GM18861 (cell line): Measurements from ENCODE around the gene CAPN8.
A peak's percentile ranks its signal among the peaks of the same experiment; 100 is the strongest.

ENCODE experiments used
- ATAC-seq: cut with Tn5 transposase; IDR thresholded peaks from one replicate; pipeline ENCODE4 v1.9.1; 2021; ENCODE audit not compliant: unreplicated experiment

Gene CAPN8

DNA sequence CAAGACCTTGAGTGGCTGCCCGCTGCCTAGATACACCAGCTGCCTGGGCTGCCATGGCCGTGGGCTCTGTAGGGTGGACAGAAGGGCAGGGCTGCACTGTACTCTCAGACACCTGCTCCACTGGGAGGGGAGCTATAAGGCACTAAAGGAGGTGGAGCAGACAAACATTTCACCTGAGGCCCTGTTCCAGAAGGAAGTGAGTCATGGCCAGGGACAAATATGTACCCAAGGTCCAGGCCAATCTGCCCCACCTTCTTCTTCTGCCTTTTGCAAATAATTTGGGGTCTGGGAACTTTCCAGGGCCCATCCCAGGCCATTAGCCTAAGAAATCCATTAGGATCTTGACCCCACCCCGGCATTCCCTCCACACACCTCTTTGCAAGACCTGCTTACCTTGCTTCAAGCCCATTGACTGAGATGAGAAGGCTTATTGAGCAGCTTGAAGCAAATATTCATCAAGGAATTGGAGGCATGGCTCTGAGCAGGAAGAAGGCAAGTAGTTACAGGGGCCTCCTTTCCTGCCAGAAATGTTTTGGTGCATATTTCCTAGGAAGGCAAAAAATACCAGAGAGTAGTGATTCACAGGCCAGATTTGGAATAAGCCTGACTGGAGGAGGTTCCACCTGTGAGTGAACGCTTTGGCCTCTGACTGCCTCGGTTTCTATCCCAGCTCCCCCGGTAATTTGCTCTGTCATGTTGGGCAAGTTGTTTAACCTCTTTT lies at the start of gene CAPN8:
Gene CAPN8 (minus strand): TSS at position 110 of the 721 bp plus-strand sequence. CDS start 55 bp downstream, at position 55.
- no peak for ATAC-seq

DNA sequence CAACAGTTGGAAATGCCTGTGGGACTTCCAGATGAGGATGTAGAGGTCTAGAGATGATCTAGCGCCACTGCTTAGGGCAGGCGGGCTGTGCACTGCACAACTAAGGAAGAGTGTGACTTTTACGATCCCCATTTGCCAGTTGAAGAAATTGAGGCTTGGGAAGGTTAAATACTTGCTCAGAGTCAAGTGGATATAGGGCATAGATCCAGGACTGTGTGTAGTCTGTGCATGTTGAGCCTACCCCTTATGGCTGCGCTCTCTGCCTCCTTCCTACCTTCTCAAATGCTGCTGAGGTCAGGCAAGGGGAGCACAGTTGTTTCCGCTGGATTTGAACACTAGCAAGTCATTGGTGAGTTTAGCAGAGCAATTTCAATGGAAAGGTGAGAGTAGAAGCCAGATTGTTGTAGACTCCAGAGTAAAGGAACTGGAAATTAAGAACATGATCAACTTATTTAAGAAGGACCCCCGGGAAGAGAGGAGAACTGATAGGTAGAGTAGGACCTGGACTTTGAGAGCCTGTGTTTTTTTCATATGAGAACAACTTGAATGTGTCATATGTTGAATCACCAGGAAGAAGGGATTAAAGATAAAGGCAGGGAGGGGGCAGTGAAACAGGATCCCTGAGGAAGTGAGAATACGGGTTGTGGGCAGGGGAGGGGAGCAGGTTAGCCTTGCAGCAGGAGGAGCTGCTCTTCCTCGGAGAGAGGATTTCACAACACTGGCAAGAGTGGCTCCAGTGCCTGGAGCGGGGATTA lies 49.5 kb upstream of the CAPN8 start:
- ATAC-seq: no peak

DNA sequence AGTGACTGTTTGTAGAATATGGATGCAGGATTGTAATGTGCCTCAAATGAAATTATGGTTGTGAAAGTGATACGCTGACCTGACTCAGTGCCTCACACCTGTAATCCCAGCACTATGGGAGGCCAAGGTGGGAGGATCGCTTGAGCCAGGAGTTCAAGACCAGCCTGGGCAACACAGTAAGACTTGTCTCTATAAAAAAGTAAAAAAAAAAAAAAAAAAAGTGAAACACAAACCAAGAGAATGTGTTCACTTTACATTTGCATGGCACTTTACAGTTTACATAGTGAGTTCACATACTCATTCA lies 48.9 kb upstream of the CAPN8 start:
- ATAC-seq: no peak

- ATAC-seq: no peak
Measured at GRCh38 chr1:223713546-223714420, 48.3 kb upstream of the CAPN8 start.

- ATAC-seq: peak; percentile 21
Measured at GRCh38 chr1:223712850-223713474, 47.5 kb upstream of the CAPN8 start.

- ATAC-seq: peak; percentile 53
Measured at GRCh38 chr1:223712194-223712849, 46.8 kb upstream of the CAPN8 start, which contains the start of gene CAPN2. CAPN2 (plus strand) TSS chr1:223712539; CDS start chr1:223712641, 102 bp downstream.

DNA sequence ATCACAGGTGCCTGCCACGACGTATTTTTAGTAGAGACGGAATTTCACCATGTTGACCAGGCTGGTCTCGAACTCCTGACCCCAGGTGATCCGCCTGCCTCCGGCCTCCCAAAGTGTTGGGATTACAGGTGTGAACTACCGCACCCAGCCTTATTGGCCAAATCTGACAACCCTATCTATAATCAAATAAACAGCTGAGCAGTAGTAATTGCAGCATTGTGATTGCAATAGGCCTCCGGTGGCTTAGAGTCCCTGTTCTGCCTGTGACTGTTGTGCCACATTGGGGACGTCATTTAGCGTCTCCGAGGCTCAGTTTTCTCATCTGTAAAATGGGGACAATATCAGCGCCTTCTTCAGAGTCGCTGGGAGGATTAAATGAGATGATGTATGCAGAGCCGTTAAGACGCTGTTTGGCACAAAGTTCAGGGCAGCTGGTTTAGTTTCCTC lies 46.3 kb upstream of the CAPN8 start:
- ATAC-seq: no peak

GRCh38 chr1:223711173-223711572 lies 45.7 kb upstream of the CAPN8 start:
- ATAC-seq: no peak

GRCh38 chr1:223710179-223711133 lies 45.0 kb upstream of the CAPN8 start:
- no peak for ATAC-seq

- no peak for ATAC-seq
Measured at GRCh38 chr1:223709598-223709997, 44.1 kb upstream of the CAPN8 start.

- no peak for ATAC-seq
Measured at GRCh38 chr1:223708651-223709268, 43.3 kb upstream of the CAPN8 start.

DNA sequence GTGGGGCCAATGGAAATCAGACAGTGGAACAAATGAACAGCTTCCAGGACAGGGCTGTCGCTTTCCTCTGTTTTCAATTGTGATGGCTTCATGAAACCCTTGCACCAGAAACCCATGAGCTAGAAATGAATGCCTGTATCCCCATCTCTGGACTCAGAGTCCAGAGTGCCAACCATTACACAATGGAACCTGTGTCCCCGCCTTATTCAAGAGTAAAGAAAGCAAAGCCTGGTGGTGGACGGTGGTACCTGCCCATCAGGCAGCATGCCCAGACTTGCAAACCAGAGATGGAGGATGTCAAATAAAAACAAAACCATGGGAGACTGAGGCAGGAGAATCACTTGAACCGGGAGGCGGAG lies 42.5 kb upstream of the CAPN8 start:
- ATAC-seq: no peak

DNA sequence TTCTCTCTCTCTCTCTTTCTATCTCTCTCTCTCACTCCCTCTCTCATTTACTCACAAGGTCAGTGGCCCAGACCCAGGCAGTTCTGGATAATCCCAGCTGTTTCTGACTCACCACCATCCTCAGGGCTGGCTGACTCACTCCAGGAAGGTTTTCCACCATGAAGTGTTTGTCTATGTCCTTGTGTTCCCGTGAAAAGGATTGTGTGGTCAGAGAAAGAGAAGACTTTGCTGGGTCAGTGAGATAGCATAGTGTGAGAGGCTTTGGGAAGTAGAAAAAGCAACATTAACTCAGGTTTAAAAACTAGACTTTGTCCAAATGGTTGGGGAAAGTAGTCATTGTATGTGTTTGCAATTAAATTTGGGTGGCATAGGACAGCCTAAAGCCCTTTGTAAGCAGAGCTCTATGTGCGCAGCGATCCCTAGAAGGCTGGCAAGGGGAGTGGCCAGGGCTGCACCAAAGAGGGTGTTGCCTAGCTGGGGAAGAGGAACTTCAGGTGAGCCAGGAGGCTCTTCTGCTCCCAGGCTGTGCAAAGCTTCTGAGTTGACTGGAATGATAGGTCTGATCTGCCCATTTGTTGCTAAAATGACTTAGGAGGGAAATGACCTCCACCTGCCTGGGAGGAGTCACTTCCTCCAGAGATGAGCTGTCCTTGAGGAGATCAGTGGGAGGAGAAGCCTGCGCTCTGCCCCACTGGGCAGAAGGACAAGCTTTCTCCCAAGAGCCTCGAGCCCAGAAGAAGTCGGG lies 41.9 kb upstream of the CAPN8 start:
- ATAC-seq: no peak

DNA sequence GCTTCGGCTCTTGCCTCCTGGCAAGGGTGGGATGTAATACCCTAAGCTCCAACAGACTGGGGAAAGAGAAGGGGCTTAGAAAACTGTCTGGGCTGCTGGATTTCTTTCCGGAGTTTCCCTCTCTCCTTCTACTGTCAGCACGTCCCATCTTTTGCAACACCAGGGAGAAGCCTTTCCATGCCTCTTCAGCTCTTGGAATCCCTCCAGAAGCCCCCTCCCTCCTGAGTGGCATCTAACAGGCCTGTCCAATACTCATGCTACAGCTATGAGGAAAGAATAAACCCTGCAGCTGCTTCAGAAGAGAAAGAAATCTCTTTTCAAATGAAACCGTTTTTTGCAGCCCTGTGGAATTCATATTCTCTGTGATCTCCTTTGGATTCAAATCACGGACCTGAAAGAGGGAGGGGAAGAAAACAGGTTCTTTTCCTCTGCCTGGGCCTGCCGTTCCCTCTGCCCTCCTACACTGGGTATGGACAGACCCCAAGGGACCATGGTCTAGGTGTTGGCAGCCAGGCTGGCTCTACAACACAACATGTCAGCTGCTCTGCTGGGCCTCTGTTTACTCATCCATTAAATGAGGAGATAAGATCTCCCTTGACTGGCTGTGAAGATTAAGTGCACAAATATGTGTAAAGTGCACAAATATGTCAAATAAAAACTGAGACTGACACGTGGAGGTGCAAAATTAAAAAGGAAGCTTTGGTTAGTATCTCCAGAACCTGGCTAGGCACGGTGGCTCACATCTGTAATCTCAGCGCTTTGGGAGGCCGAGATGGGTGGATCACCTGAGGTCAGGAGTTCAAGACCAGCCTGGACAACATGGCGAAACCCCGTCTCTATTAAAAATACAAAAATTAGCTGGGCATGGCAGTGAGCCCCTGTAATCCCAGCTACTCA lies 40.8 kb upstream of the CAPN8 start:
- no peak for ATAC-seq

DNA sequence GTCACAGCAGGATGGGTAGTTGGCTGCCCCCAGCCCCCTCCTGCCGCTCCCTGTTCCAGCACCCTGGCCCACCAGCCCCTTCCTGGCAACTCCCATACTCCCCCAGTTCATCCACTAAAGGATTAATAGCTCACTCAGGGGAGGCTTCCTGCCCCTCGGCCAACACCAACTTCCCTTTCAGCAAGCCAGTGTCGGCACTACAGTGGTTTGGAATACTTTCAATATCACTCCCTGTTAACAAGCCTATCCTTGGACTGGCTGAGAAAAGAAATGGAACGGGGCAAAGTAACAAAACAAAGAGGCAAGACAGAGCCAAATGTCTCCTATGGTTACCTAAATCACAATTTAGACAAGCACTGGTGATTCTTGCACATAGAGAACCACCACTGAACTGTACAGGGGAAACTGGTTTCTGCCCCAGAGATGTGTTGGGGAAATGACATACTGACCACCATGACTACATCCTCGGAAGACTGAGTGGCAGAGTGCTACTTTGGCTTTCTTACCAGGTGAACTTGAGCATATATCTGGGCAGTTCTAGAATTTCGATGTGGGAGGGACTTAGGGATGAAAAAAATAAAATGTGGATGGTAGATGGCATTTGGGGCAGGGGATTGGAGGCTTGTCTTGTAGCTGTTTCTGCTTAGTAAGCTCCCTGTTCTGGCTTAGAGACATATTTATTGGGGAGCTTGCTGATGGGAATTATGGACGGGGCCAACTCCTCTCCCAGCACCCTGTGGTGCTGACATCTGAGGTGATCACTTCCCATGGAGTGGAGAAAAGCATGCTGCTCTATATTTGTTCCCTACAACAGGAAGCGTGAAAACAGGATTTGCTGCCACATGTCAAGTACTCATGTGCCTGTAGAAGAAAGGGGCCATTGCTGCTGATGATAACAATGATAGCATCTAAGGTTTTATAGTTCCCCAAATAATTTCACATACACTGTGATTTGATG lies 39.7 kb upstream of the CAPN8 start:
- ATAC-seq: no peak

DNA sequence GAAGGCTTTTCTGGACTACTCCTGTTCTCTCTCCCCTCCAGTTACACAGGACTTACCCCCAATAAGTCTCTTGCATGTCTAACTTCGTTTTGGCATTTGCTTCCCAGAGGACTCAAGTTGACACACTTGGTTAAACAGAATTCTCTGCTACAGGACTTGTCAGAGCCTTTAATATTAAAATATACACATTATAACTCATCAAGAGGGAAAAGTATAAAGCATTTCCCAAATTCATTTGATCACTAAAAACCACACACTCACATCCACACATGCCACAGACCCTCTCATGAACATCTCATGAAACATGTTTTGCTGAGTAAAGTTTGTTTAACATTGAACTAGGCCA lies 38.1 kb upstream of the CAPN8 start:
- no peak for ATAC-seq
